Loucy (cell line): Measurements from ENCODE around the gene FAF1.

ENCODE experiments used
- H2AFZ ChIP-seq: fragments of 200-600 bp; sonication (generic); 2 replicates; pipeline ENCODE4 v1.6.0; 2016; ENCODE audit warnings: antibody characterized with exemption, mild to moderate bottlenecking, low read length, moderate library complexity
- H3F3A ChIP-seq: fragments of 200-600 bp; 2 replicates; pipeline ENCODE4 v1.6.0; 2016; ENCODE audit warnings: antibody characterized with exemption, low read depth, mild to moderate bottlenecking
- H3K27me3 ChIP-seq: fragments of 200-600 bp; sonication (generic); 2 replicates; pipeline ENCODE4 v1.6.1; 2014; ENCODE audit warnings: low read length, mild to moderate bottlenecking; ENCODE audit not compliant: insufficient read depth, poor library complexity, severe bottlenecking
- H3K36me3 ChIP-seq: fragments of 200-600 bp; sonication (generic); 2 replicates; pipeline ENCODE4 v1.6.1; 2016; ENCODE audit warnings: low read length; ENCODE audit not compliant: insufficient read depth
- H3K4me1 ChIP-seq: fragments of 200-600 bp; sonication (generic); 2 replicates; pipeline ENCODE4 v1.5.1; 2014; ENCODE audit warnings: low read length, mild to moderate bottlenecking; ENCODE audit not compliant: insufficient read depth, poor library complexity, severe bottlenecking
- H3K4me2 ChIP-seq: fragments of 200-600 bp; sonication (generic); 2 replicates; pipeline ENCODE4 v1.6.0; 2014; ENCODE audit warnings: antibody characterized with exemption, low read length, low read depth, mild to moderate bottlenecking; ENCODE audit not compliant: poor library complexity, severe bottlenecking
- H3K4me3 ChIP-seq: fragments of 200-600 bp; sonication (generic); 2 replicates; pipeline ENCODE4 v1.5.1; 2014; ENCODE audit warnings: low read length, mild to moderate bottlenecking, mixed read lengths; ENCODE audit not compliant: poor library complexity, severe bottlenecking
- H3K79me2 ChIP-seq: fragments of 200-600 bp; sonication (generic); 2 replicates; pipeline ENCODE4 v1.6.1; 2014; ENCODE audit warnings: low read length; ENCODE audit not compliant: insufficient read depth
- H3K9ac ChIP-seq: fragments of 200-600 bp; sonication (generic); 2 replicates; pipeline ENCODE4 v1.6.0; 2014; ENCODE audit warnings: mild to moderate bottlenecking, low read depth, low read length, moderate library complexity; ENCODE audit not compliant: poor library complexity, severe bottlenecking
- H3K9me2 ChIP-seq: fragments of 200-600 bp; sonication (generic); replicated peaks from 2 replicates; pipeline ENCODE4 v1.6.1; 2016; ENCODE audit warnings: low read depth, low read length, mixed read lengths
- H3K9me3 ChIP-seq: fragments of 200-600 bp; sonication (generic); 2 replicates; pipeline ENCODE4 v1.6.1; 2014; ENCODE audit warnings: mild to moderate bottlenecking, antibody characterized with exemption, low read length, low read depth; ENCODE audit not compliant: insufficient read depth
- H4K20me1 ChIP-seq: fragments of 200-600 bp; sonication (generic); 2 replicates; pipeline ENCODE4 v1.6.0; 2014; ENCODE audit warnings: antibody characterized with exemption, low read length, mild to moderate bottlenecking; ENCODE audit not compliant: insufficient read depth, poor library complexity, severe bottlenecking
- CTCF ChIP-seq: fragments of 200-600 bp; sonication (generic); conservative IDR thresholded peaks from 2 replicates; pipeline ENCODE4 v1.5.1; 2014; ENCODE audit warnings: mild to moderate bottlenecking, antibody characterized with exemption, low read length
- EZH2phosphoT487 ChIP-seq: fragments of 200-600 bp; IDR thresholded peaks from 2 replicates; pipeline ENCODE4 v1.6.1; 2018; ENCODE audit warnings: antibody characterized with exemption, mild to moderate bottlenecking, moderate library complexity, borderline replicate concordance

Gene FAF1

DNA sequence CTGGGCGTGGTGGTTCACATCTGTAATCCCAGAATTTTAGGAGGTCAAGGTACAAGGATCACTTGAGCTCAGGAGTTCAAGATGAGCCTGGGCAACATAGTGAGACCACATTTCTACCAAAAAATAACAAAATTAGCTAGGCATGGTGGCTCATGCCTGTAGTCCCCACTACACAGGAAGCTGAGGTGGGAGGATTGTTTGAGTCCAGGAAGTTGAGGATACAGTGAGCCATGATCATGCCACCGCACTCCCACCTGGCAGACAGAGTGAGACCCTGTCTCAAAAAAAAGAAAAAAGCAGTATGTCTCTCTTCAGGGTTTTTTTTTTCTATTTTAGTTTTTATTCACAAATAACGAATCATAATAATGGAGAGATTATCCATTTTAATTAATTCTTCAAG is 303.1 kb downstream of the FAF1 start:
- H4K20me1 ChIP-seq: no peaks in the 10 kb centered on the region
- no peaks in the 10 kb centered on the region for H3K27me3 ChIP-seq
- no peaks in the 10 kb centered on the region for H3K79me2 ChIP-seq
- H3K4me3 ChIP-seq: no peak overlapping the region
- TF ChIP-seq EZH2phosphoT487: no peak
- TF ChIP-seq CTCF: no peak
- no peaks in the 10 kb centered on the region for H3F3A ChIP-seq
- no peaks in the 10 kb centered on the region for H3K9me3 ChIP-seq
- H3K9ac ChIP-seq: peak overlapping the region; percentile 13
- H3K4me2 ChIP-seq: peak overlapping the region; percentile 23
- peaks cover 8% of the 10 kb centered on the region; the same call in 1 of the 2 replicates for H3K36me3 ChIP-seq
- no peaks in the 10 kb centered on the region for H3K9me2 ChIP-seq
- H2AFZ ChIP-seq: no peak overlapping the region
- H3K4me1 ChIP-seq: peaks cover 11% of the 10 kb centered on the region

DNA sequence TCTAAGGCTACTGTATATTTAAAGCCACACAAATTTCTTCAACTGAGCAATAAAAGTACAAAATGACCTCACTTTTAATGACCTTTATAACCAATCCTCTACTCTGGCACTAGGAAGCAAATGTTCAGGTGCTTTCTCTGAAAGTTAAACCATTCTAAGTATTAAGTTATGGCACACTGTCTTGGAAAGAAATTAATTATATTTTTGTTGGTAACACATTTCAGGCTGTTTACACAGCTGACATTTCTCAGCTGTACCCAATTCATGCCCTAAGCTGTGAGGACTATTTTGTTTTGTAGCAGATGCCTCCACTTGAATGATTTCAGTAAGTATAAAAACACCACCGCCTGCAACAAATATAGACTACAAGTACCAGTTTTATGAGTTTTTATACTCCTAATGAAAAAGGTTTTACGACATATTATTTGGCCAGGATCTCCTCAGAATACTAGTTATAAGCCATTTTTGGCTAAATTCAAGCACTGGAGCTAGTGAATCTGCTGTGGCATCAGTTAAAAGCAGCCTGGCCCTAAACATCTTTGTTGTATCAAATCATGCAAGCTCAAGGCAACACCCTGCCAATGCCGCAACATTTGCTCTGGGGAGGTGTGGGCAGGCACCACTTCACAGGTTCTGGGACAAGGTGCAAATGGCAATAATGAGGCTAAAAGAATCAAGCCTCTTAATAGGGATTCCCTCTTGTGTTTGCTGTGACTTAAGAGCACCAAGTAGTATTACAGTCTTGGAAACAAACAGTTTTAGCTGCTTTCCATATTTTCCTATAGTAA is 308.4 kb downstream of the FAF1 start:
- Histone ChIP-seq H3K36me3 (peaks cover 8% of the 10 kb centered on the region; the same call in 1 of the 2 replicates), H3K27me3 (no peaks in the 10 kb centered on the region), H3K9ac (no peak overlapping the region), H3K9me2 (no peaks in the 10 kb centered on the region), H3K9me3 (no peaks in the 10 kb centered on the region), H3K4me2 (no peak overlapping the region), H3K4me1 (peaks cover 3% of the 10 kb centered on the region), H3F3A (no peaks in the 10 kb centered on the region), H4K20me1 (peaks cover 4% of the 10 kb centered on the region), H2AFZ (no peak overlapping the region), H3K79me2 (no peaks in the 10 kb centered on the region), H3K4me3 (no peak overlapping the region)
- TF ChIP-seq CTCF (no peak), EZH2phosphoT487 (no peak)

DNA sequence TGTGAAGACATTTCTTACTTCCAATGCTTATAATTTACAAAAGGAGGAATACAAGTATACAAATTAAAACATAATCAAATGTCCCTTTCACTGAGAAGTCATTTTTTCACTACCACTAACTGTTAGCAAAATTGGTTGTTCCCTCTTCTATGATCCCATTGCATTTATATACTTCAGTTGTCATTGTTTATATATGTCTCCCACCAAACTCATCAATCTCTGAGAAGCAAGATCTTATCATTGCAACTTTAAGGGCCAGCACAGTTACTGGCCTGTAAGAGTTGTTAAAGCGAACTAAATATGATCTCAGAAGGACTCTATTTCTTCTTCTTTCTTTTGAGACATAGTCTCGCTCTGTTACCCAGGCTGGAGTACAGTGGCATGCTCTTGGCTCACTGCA is 313.5 kb downstream of the FAF1 start:
- Histone ChIP-seq H3K9ac (no peak overlapping the region), H4K20me1 (peaks cover under 1% of the 10 kb centered on the region), H3K4me2 (no peak overlapping the region), H3K4me1 (peaks cover 2% of the 10 kb centered on the region), H3K27me3 (no peaks in the 10 kb centered on the region), H3K36me3 (peaks cover 15% of the 10 kb centered on the region; the same call in 1 of the 2 replicates), H2AFZ (no peak overlapping the region), H3K79me2 (no peaks in the 10 kb centered on the region), H3K9me2 (no peaks in the 10 kb centered on the region), H3K4me3 (no peak overlapping the region), H3K9me3 (no peaks in the 10 kb centered on the region), H3F3A (no peaks in the 10 kb centered on the region)
- TF ChIP-seq EZH2phosphoT487: no peak
